H4 (cell line): ENCODE results near the gene DLL3. TPM values are rescaled to one million over a fixed set of nuclear protein-coding genes. Genes with fewer than 3 reads are reported as not detected.
"Not testable (repeated sequence)": the region's sequence is repeated elsewhere in the genome, so short reads cannot be mapped to it uniquely, and the experiment has no call there.

ENCODE experiments used
- DNase-seq: peaks from one replicate; pipeline ENCODE4 v3.0.0-alpha.2; 2015; ENCODE audit warnings: low spot score
- total RNA-seq: library from RNA; depleted of rRNA; stranded (reverse); fragments of >200 nt; shearing (Covaris generic); gene quantifications from 2 replicates; pipeline ENCODE4 v1.2.3, GENCODE V29; 2014; rRNA removed

Gene DLL3, protein sequence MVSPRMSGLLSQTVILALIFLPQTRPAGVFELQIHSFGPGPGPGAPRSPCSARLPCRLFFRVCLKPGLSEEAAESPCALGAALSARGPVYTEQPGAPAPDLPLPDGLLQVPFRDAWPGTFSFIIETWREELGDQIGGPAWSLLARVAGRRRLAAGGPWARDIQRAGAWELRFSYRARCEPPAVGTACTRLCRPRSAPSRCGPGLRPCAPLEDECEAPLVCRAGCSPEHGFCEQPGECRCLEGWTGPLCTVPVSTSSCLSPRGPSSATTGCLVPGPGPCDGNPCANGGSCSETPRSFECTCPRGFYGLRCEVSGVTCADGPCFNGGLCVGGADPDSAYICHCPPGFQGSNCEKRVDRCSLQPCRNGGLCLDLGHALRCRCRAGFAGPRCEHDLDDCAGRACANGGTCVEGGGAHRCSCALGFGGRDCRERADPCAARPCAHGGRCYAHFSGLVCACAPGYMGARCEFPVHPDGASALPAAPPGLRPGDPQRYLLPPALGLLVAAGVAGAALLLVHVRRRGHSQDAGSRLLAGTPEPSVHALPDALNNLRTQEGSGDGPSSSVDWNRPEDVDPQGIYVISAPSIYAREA
- 2.0 and 2.2 TPM in 2 replicates for total RNA-seq

DNA sequence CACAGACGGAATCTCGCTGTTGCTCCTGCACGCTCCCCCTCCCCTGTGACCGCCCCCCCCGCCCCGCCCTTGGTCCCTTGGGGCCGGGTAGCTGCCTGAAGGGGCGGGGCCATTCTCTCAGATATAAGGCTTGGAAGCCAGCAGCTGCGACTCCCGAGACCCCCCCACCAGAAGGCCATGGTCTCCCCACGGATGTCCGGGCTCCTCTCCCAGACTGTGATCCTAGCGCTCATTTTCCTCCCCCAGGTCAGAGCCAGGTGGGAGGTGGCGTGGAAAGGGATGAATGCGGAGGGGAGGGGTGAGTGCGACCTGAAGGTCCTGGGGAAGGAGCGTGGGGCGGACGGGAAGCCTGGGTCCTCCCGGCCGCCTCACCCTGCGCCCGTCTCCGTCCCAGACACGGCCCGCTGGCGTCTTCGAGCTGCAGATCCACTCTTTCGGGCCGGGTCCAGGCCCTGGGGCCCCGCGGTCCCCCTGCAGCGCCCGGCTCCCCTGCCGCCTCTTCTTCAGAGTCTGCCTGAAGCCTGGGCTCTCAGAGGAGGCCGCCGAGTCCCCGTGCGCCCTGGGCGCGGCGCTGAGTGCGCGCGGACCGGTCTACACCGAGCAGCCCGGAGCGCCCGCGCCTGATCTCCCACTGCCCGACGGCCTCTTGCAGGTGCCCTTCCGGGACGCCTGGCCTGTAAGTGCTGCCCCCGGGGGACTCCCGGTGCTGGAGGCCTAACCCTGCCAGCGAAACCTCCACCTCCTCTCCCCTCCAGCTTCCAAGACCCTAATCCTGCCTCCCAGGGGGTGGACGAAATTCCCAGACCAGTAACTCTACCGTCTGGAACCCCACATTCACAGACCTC lies at the start of gene DLL3:
Gene DLL3 (plus strand): TSS at position 150 of the 845 bp plus-strand sequence. CDS start 28 bp downstream, at position 178.
- DNase-seq = no peak

DNA sequence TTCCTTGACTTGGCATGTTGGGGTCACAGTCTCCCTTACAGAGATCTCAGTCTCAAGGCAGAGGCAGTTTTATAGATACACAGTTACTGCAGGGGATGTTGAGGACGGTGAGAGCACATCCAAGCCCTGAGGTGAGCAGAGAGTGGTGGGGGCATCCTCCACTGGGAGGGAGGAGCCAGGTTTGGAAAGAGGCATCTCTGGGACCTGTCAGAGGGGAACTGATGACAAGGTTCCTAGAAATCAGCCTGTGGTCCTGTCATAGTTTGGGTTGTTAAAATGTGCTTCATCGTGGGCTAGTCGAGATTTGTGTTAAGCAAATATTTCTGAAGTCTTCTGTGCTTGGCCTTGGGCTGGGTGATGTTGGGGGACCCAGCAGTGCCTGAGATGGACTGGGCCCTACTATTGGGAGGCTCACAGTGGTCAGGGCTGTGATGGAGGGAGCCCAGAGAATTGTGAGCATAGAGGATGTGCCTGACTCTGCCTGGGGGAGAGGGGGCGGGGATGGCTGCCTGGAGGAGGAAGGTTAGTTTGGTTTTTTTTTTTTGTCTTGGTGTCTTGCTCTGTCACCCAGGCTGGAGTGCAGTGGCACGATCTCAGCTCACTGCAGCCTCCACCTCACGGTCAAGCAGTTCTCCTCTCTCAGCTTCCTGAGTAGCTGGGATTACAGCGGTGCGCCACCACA lies 49.5 kb upstream of the DLL3 start:
- DNase-seq = no peak

DNA sequence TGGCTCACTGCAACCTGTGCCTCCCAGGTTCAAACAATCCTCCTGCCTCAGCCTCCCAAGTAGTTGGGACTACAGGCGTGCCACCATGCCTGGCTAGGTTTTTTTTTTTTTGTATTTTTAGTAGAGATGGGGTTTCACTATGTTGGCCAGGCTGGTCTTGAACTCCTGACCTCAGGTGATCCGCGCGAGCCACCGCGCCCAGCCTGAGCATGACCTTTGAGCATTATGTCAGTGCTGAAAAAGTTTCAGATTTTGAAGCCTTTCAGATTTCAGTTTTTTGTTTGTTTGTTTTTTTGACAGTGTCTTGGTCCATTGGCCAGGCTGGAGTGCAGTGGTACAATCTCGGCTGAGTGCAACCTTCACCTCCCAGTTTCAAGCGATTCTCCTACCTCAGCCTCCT lies 47.5 kb upstream of the DLL3 start:
- DNase-seq = not testable (repeated sequence)

DNA sequence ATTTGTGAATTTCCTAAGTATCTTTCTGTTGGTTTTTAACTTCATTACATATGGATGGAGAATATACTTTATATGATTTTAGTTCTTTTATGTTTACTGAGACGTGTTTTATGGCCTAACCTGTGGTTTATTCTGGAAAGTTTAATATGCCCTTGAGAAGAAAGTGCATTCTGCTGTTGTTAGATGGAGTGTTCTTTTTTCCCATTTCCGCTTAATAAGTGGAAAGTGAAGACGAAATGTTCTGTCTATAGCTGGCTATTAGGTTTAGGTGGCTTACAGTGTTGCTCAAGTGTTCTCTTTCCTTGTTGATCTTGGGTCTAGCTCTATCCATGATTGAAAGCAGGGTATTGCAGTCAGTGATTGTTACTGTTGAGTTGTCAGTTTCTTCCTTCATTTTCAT lies 35.3 kb upstream of the DLL3 start:
- no peak for DNase-seq

DNA sequence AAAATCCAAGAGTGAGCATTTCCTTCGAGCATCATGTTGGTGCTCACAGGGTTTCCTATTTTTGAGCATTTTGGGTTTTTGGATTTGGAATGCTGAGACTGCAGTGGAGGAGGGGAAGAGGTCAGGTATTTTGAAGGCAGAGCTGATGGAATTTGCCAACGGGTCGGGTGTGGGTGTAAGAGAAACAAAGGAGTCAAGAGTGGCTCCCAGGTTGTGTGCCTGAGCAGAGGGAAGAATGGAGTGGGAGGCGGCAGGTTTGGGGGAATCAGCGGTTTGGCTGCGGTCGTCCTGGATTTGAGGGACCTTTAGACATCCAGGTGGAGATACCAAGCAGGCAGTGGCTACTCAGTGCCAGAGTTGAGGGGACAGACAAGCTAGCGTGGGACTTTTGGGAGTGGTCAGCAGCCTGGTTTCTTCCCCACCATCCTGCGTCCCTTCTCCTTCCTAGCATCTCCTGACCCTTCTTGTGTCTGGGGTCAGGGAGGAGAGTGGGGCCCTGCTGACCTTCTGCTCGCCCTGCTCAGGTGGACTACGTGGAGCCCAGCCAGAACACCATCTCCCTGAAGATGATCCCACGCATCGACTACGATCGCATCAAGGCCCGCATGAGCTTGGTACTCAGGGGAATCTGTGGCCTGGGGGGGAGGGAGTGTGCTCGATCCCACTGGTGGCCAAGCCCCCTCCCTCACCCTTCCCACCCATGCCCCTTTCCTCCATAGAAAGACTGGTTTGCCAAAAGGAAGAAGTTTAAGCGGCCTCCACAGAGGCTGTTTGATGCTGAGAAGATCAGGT lies 32.6 kb upstream of the DLL3 start:
- DNase-seq = no peak

DNA sequence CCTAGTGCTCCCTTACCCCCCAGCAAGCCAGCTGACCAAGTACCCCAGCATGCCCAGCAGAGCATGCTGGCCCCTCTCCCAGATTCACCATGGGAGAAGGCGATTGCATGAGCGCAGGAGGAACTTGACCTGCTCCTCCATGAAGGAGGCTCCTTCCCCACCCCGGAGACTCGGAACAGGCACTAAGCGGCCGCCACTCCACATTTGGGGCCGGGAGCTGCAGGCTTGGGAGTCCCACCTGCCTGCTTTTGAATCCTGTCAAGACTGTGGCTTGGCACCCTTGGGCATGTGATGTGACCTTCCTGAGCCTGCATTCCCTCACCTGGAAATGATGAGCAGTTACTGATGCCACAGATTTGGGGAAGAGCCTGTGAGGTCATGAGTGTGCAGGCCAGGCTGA lies 30.8 kb upstream of the DLL3 start:
- DNase-seq = no peak

DNA sequence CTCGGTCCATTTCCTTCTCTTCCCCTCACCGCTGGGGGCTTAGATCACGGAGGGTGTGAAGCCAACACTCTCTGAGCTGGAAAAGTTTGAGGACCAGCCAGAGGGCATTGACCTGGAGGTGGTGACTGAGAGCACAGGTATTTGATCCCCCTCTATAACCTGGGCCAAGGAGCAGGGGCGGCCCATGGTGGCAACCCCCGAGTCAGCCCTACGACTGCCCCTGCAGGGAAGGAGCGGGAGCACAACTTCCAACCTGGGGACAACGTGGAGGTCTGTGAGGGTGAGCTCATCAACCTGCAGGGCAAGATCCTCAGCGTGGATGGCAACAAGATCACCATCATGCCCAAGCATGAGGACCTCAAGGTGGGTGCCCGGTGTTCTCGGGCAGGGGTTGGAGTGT lies 29.7 kb upstream of the DLL3 start:
- DNase-seq = no peak

DNA sequence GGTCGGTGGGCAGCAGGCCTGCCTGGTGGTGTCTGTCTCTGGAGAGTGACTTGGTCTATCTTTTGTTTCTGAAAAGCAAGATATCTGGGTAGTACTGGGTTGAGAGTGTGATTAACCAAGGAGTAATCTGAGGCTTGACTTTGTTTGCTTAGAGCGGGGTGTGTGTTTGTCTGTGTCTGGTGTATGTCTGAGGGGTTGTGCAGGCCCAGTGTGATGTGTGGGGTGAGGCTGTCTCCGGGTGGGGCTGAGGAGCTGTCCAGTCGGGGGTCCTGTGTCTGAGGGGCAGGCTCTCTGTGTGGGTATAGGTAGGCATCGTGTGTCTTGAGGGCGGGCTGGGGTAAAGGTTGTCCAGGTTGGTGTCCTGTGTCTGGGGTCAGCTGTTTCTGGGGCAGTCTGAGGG lies 29.2 kb upstream of the DLL3 start:
- DNase-seq = no peak

DNA sequence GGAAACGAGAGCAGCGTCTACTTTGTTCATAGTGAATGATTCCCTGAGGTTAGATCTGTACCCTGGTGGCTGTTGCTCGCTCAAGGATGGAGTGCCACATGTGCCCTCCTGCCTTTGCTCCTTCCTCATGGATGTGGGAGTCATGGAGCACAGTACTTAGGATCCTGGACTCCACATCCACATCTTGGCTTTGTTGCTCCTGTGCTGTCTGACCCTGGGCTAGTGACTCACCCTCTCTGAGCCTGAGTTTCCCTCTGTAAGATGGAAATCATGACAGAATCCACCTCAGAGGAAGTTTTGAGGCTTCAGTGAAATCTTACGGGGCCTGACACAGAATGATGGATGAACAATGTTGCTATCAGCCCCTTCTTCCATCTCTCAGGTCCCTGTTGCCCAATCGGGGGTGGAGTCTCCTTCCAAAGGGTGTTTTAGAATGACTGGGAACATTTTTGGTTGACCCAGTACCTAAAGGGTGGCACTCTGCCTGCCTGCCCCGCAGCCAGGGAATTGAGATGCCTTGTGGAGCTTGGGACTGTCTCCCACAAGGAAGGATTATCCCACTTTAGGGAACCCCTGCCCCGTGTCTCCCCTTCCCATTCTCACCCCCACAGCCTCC lies 27.9 kb upstream of the DLL3 start:
- no peak for DNase-seq

DNA sequence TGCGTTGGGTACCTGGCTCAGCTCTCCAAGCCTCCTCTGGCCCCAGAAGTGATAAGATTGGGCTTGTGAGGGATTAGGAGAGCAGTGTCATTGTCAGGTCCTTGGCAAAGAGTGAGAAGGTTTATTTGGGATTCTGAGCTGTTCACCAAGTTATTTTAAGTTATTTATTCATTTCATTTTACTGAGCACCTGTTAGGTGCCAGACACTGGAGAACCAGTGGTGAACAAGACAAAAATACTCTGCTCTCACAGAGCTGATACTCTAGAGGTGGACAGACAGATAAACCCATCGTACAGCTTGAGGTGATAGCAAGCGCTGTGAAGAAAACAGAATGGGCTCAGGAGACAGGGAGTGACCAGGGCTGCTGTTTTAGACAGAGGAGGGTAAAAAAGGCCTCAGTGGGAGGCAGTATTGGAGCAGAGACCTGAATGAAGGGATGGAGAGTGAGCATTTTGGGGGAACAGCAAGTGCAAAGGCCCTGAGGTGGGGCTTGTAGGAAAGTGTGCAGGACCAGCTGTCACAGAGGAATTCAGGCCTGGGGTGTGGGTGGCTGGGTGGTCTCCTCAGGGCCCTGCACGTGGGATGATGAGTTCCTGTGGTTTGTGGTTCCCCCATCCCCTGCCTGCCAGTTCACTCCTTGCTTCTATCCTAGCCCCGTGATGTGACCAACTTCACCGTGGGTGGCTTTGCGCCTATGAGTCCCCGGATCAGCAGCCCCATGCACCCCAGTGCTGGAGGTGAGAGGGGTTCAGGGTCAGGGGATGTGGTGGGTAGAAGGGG lies 26.8 kb upstream of the DLL3 start:
- no peak for DNase-seq

DNA sequence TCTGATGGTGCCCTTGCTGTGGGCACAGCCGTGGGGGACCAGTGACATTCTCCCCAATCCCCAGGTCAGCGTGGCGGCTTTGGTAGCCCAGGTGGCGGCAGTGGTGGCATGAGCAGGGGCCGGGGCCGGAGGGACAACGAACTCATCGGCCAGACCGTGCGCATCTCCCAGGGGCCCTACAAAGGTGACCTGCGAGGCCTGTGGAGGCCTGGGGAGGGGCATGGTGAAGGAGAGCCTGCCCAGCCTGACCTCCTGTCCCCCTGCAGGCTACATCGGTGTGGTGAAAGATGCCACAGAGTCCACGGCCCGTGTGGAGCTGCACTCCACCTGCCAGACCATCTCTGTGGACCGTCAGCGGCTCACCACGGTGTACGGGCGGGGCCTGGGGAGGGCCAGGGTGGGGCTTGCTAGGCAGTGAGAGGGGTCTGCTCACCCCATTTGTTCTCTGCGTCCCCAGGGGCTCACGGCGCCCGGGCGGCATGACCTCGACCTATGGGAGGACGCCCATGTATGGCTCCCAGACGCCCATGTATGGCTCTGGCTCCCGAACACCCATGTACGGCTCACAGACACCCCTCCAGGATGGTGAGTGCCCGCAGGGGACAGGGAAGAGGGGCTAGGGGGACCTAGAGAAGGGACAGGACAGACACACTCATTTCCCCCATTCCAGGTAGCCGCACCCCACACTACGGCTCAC lies 25.9 kb upstream of the DLL3 start:
- DNase-seq = no peak

DNA sequence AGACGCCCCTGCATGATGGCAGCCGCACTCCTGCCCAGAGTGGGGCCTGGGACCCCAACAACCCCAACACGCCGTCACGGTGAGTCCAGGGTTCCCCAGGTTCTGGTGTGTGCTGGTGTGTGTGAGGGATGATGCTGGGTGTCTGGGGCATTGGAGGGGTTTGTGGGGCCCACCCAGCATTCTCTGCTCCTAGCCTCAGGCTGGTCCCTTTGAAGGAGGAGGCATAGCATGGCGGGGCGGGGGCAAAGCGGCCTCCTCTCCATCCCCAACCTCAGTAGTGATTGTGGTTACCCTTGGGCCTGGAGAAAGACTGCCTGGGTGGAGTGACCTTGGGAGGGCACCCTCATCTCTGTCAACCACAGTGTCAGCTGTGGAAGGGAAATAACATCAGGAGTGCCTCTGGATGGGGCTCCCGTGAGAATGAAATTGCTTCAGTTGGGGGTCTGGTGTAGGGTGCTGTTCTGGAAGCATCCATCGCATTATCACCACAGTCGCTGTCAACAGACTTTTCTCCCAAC lies 25.2 kb upstream of the DLL3 start:
- DNase-seq = no peak

DNA sequence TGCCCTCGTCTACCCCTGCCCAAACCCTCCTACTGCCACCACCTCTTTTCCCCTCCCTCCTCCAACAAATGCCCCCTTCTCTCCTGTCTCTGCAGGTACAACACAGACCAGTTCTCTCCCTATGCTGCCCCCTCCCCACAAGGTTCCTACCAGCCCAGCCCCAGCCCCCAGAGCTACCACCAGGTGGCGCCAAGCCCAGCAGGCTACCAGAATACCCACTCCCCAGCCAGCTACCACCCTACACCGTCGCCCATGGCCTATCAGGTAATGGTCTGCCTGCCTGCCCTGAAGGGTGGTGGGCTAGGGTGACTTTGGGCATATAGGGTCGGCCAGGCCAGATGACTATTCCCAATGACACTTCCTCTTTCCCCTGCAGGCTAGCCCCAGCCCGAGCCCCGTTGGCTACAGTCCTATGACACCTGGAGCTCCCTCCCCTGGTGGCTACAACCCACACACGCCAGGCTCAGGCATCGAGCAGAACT lies 24.6 kb upstream of the DLL3 start:
- DNase-seq = no peak

DNA sequence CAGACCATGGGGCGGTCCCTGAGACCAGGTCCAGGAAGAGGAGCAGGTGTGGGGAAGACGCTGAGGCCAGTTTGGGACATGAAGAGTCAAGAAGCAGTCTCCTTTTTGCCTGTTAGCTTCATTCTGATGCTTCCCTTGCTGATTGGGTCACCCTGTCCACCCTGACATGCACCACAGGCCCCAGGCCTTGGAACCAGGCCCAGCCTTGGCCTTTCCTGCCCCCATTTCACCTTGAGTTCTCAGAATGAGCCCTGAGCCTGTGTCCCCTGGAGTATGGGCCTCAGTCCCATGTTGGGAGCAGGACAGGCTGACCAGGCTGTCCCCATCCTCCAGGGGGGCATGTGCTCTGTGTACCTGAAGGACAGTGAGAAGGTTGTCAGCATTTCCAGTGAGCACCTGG lies 23.0 kb upstream of the DLL3 start:
- no peak for DNase-seq

DNA sequence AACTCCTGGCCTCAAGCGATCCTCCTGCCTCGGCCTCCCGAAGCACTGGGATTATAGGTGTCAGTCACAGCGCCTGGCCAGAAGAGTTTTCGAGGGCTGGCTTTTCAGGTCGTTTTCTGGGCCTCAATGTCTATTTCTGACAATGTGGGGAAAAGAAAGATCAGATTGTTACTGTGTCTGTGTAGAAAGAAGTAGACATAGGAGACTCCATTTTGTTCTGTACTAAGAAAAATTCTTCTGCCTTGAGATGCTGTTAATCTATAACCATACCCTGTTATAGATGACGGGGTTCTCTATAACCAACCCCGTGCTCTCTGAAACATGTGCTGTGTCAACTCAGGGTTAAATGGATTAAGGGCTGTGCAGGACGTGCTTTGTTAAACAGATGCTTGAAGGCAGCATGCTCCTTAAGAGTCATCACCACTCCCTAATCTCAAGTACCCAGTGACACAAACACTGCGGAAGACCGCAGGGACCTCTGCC lies 19.4 kb upstream of the DLL3 start:
- DNase-seq = not testable (repeated sequence)

DNA sequence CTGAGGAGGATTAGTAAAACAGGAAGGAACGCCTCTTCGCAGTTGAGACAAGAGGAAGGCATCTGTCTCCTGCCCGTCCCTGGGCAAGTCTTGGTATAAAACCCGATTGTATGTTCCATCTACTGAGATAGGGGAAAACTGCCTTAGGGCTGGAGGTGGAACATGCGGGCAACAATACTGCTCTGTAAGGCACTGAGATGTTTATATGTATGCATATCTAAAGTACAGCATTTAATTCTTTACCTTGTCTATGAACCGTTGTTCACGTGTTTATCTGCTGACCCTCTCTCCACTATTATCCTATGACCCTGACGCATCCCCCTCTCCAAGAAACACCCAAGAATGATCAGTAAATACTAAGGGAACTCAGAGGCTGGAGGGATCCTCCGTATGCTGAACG lies 18.8 kb upstream of the DLL3 start:
- no peak for DNase-seq

DNA sequence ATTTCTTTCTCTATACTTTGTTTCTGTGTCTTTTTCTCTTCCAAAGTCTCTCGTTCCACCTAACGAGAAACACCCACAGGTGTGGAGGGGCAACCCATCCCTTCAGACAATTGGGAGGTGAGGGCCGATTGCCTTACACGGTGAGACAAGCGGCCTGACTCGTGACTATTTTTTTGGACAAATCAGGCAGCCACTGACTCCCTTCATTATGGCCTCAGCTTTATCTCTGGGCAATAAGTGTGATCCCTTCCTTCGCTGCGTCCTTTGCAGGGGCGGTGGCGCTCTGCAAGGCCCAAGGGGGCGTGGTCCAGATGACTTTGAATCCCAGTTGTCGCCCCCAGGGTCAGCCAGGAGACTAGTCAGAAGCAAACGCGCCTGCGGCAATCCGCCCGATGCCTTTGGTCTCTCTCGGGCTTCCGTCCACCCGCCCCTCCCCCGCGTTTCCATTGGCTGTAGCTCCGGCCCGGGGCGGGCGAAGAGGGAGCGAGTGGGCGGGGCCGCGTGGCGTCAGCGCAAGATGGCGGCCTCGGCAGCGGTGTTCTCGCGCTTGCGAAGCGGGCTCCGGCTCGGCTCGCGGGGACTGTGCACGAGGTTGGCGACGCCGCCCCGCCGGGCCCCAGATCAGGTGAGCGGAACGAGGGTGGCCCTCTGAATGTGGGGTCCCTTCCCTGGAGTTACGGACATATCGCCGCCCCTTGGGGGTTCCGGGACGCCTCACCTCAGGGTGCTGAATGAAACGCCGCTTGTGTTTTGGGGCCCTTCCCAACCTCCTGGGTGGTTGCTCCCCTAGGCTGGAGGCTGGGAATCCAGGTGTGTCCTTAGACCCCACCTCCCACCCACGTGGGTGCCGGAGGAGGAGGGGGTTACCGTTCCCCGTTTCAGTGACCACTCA lies 18.2 kb upstream of the DLL3 start, which contains the start of gene TIMM50:
Gene TIMM50 (plus strand): TSS at position 502 of the 892 bp plus-strand sequence. CDS start 16 bp downstream, at position 518.
- DNase-seq = peak; percentile 94

DNA sequence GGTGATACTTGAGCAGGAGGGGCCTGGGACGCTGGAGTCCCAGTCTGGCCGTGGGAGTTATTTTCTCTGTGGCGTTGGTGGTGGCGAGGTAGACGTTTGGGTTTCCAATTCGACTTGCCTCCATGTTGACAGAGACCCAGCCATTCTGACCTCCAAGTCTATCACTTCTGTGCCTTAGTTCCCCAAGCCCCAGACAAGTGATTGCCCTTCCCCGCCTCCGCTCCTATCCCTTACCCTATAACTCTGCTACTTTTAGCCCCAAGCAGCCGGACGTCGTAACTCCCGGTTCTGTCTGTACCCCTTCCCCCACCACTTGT lies 17.6 kb upstream of the DLL3 start:
- no peak for DNase-seq
